Activated CD4-positive, alpha-beta T cell treated with anti-CD3 and anti-CD28 coated beads, Interleukin-2, Interleukin-4, amounts not matched to agents 100 ng/mL and 50 ng/mL, durations not matched to agents 16 hours and 8 hours (primary cell): Measurements from ENCODE around the gene RECK.

Source experiments
- DNase-seq: peaks from one replicate; pipeline ENCODE4 v3.0.0-alpha.2; 2020; ENCODE audit warnings: low spot score

Gene RECK

DNA sequence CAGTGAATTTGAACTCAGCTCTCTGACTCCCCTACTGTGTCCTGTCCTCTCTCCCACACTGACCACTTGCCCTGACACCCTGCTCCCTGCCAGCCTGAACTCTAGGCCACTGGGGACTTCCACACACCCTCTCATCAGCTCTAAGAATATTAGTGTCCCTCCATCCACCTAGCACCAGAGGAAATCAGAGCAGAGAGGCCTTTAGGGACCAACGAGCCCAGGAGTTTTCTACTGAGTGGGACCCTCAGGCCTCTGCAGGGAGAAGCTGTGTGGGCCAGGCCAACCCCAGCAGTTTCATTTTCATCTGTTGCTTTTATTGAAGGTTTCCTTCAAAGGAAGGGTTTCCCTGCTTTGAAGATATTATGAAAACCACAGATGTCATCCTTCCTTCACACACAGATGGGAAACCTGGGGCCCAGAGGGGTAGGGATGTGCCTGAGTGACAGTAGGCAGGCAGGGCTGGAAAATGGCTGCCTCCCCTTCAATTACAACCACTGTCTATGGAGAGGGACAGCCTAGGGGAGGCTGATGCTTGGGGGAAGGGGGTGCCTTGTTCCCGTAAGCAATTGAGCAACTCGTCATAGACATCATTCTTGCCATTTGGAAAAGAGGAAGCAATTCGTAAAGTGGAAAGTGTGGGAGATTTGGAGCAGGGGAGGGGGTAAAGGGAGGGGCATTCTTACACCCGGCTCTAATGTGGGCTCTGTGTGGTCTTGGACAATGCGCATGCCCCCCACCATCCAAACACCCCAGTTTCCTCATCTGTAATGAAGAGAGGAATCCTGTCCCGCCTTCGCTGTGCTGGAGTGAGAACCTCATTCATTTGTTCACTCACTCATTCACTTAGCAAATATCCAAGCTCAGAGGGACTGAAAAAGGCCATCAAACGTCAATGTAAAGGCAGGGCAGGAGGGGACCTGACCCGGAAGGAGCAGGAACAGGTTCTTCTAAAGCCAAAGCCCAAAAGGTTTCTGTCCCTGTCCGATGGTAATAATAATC lies 103.7 kb downstream of the RECK start:
- DNase-seq: no peak

DNA sequence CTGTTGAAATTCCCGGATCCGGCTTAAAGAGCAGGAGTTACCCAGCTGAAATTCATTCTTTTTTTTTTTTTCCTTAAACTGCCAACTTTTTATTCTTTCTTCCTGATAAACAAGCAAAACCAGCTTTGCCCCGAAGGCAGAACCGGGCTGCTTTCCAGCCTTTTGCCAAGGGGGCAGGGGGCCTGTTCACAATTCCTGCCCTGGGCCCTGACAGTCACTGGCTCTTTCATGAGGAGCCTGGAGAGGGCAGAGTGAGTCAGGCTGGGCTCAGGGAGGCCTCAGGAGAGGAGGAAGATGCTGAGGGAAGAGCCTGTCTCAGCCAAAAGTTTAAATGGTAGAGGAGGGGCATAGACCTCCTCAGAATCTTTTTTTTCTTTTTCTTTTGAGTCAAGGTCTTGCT lies 104.6 kb downstream of the RECK start:
- DNase-seq: no peak

- DNase-seq: no peak
Observed at GRCh38 chr9:36141761-36142160, 105.0 kb downstream of the RECK start.

DNA sequence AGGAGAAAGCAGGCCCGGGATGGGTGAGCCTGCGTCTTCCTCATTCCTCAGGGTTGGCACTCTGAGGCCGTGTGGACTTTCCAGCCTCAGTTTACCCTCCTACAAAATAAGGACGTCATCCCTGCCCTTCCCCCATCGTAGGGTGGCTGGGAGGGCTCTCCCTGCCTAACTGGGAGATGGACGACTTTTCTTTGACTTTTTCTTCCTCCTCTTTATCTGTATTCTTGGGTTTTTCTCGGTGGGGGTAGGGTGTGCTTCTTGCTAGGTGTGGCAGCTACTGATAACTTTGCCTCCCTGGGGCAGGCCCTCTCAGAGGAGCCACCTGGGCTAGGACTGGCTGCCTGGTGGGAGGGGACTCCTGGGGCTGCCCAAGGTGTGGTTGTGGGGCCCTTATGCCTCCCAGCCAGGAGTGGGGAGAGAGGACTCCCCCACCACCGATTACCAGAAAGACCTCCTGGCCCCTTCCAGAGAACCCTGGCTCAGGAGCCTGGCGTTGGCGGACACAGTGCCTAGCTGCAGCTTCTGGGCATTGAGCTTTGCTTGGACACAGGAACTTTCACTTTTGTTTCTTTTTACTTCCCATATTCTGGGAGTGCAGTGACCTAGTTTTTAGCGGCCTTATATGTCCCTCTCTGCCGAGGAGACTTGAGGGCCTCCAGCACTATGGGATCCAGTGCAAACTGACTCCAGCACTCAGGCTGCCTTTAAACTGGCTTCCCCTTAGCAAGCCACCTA lies 106.0 kb downstream of the RECK start:
- no peak for DNase-seq

- no peak for DNase-seq
Observed at GRCh38 chr9:36143245-36143641, 106.5 kb downstream of the RECK start.

- peak; percentile 35 for DNase-seq
Observed at GRCh38 chr9:36144309-36145232, 107.9 kb downstream of the RECK start.

GRCh38 chr9:36145970-36146369 lies 109.3 kb downstream of the RECK start:
- no peak for DNase-seq

GRCh38 chr9:36146651-36147050 lies 109.9 kb downstream of the RECK start:
- DNase-seq: no peak

GRCh38 chr9:36147441-36148175 lies 110.9 kb downstream of the RECK start:
- DNase-seq: no peak

DNA sequence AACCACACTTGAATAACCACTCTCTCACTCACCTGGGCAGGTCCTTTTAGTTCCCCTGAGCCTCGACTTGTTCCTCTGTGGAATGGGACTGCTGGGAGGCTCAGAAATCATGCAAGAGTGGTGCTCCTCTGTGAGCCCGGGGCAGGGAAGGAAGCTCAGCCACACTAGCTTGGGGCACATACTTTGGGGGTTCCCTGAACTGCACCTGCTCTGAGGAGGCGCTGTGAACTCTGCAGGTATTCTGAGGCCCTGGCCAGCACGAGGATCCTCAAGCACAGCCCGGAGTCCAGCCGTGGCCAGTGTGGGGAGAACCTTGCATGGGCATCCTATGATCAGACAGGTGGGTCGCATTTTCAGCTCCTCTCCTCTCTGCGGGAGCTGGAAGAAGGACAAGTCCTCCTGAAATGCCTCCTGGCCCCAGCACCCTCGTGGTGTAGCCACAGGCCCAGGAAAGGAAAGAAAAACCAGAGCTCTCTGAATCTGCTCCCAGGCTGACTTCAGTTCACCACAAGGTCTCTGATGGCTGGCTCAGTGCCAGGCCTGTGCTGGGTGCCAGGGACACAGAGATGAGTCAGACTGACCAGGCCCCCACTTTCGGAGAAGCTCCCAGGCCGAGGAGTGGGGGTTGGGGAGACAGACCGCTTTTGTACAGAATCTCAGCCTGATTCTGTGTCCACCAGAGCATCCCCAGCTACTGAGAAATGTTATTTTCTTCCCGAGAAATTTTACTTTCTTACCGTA lies 111.8 kb downstream of the RECK start:
- DNase-seq: peak; percentile 88

GRCh38 chr9:36149197-36149596 lies 112.5 kb downstream of the RECK start:
- no peak for DNase-seq

DNA sequence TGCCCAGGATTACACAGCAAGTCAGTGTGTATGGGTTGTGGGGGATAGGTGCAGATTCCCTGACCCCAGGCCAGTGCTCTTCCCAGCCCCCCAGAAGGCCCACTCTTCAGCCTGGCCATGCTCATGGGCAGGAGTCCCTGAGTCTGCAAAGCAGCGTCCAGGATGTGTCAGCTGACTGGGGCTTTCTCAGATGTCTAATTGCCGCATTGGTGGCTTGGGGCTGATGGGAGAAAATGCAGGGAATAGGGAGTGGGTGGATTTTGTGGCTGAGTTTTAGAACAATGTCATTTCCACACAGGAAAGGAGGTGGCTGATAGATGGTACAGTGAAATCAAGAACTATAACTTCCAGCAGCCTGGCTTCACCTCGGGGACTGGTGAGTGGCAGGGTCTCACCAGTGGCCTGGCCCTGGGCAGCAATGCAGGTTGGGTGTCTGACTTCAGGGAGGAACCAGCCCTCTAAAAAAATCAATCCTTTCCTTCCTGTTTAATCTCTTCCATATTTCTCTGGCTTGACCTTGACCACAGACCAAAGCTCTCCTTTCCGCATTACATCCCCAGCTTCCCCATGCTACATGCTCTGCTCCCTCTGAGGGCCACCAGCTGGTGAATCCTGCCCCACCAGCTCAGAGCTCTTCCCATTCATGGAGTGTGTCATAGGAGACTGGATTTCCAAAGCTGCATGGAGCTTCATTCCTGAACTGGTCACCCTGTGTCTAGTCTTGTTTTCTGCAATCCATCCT lies 114.0 kb downstream of the RECK start:
- DNase-seq: no peak

- peak; percentile 91 for DNase-seq
Observed at GRCh38 chr9:36151316-36152210, 114.8 kb downstream of the RECK start.

GRCh38 chr9:36152741-36153438 lies 116.2 kb downstream of the RECK start:
- no peak for DNase-seq

- DNase-seq: no peak
Observed at GRCh38 chr9:36153746-36154145, 117.0 kb downstream of the RECK start.

GRCh38 chr9:36154331-36154952 lies 117.7 kb downstream of the RECK start:
- DNase-seq: no peak

DNA sequence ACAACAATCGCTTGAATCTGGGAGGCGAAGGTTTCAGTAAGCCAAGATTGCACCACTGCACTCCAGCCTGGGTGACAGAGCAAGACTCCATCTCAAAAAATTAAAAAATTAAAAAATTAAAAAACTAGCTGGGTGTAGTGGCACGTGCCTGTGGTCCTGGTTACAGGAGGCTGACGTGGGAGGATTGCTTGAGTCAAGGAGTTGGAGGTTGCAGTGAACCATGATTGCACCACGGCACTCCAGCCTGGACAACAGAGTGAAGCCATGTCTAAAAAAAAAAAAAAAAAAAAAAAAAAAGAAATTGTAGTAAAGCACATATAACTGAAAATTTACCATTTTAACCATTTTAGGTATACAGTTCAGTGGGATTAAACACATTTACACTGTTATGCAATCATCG lies 119.4 kb downstream of the RECK start:
- no peak for DNase-seq

DNA sequence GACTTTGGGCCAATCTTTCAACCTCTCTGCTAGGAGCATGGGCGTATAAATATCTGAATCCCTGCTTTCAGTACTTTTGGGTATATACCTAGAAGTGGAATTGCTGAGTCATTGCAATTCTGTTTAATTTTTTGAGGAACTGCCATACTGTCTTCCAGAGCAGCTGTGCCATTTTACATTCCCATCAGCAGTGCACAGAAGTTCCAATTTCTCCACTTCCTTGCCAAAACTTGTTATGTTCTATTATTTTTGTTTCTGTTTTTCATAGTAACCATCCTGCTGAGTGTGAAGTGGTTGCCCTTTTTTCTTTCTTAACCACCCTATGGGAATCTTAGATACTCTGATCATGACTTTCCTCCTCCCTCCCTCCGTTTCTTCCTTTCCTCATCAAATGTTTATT lies 121.4 kb downstream of the RECK start:
- DNase-seq: no peak
